K562 (cell line): ENCODE results near the gene SPINT2. TPM values are rescaled to one million over a fixed set of nuclear protein-coding genes. Genes with fewer than 3 reads are reported as not detected.

Experiments
- ATAC-seq: fragments of 200-7000 bp; cut with Tn5 transposase; 3 replicates; pipeline ENCODE4 v1.9.1; 2020; ENCODE audit warnings: moderate library complexity
- BruUV-seq: library from RNA; stranded (reverse); fragments of 400-500 nt; replicated peaks from 2 replicates; lab custom pipeline; 2021; lab: Mats Ljungman, UMichigan
- CTCF ChIA-PET: fragments of 300-600 bp; formaldehyde crosslinking; extraction: SDS; loops from one replicate; lab custom pipeline; 2021; ENCODE audit warnings: low intra/inter-chr PET ratio; lab: Yijun Ruan, JAX
- POLR2A ChIA-PET: fragments of 300-600, 350-650 bp; sonication (Branson Sonifier 250); formaldehyde crosslinking; extraction: SDS; loops from one replicate; lab custom pipeline; 2021; ENCODE audit warnings: antibody characterized with exemption, inconsistent platforms; lab: Yijun Ruan, JAX
- DNase-seq, 4 experiments: peaks; one replicate each; pipeline versions ENCODE4 v3.0.0 to v3.0.0-alpha.2; 2011 to 2018; ENCODE audit warnings: low spot score in 3 of 4, mixed read lengths in 3 of 4; ENCODE audit errors: extremely low read depth in 1 of 4
- FAIRE-seq: peaks from 2 replicates; lab custom pipeline; 2011; peaks lifted over from hg19 to GRCh38; lab: Jason Lieb, UNC
- H2AFZ ChIP-seq: 2 replicates; pipeline ENCODE4 v1.6.0; 2011; ENCODE audit warnings: low read depth, low read length, control low read depth, inconsistent platforms
- H3K27ac ChIP-seq: fragments of 200-600 bp; 3 replicates; pipeline ENCODE4 v1.8.0; 2011; ENCODE audit warnings: low read depth, mild to moderate bottlenecking, control low read depth, inconsistent platforms, low read length, moderate library complexity, mixed read lengths; ENCODE audit errors: extremely low read depth
- H3K27me3 ChIP-seq, 2 experiments: fragments of 300-600 bp in 1 of 2; 2 replicates in 1 of 2; 3 replicates in 1 of 2; pipeline versions ENCODE4 v1.6.0 to v1.8.0; 2011; ENCODE audit warnings: inconsistent platforms in 2 of 2, low read length in 2 of 2, mild to moderate bottlenecking in 1 of 2, mixed read lengths in 1 of 2, moderate library complexity in 1 of 2; ENCODE audit not compliant: control insufficient read depth in 2 of 2, insufficient read depth in 2 of 2
- H3K36me3 ChIP-seq: fragments of 300-600 bp; 3 replicates; pipeline ENCODE4 v1.8.0; 2011; ENCODE audit warnings: mild to moderate bottlenecking, low read length, inconsistent platforms; ENCODE audit not compliant: control insufficient read depth, insufficient read depth
- H3K4me1 ChIP-seq, 2 experiments: fragments of 200-600 bp in 1 of 2; replicated peaks in 1 of 2; 2 replicates in 1 of 2; 3 replicates in 1 of 2; pipeline versions ENCODE4 v1.5.1 to v1.8.0; 2011; ENCODE audit warnings: inconsistent platforms in 2 of 2, low read length in 2 of 2, mild to moderate bottlenecking in 1 of 2, mixed read lengths in 1 of 2, moderate library complexity in 1 of 2; ENCODE audit not compliant: control insufficient read depth in 2 of 2, insufficient read depth in 2 of 2
- H3K4me2 ChIP-seq: 2 replicates; pipeline ENCODE4 v1.6.1; 2011; ENCODE audit warnings: low read length, control low read depth, inconsistent platforms, mixed read lengths; ENCODE audit not compliant: insufficient read depth
- H3K4me3 ChIP-seq: fragments of 200-600 bp; sonication (generic), shearing (Covaris generic); 2 replicates; pipeline ENCODE4 v1.5.1; 2016; ENCODE audit warnings: control low read depth, inconsistent platforms
- H3K79me2 ChIP-seq: fragments of 200-600 bp; 3 replicates; pipeline ENCODE4 v1.8.0; 2011; ENCODE audit warnings: low read length, inconsistent platforms; ENCODE audit not compliant: control insufficient read depth, insufficient read depth
- H3K9ac ChIP-seq, 2 experiments: 2 replicates each; pipeline versions ENCODE4 v1.6.0 to v1.6.1; 2011; ENCODE audit warnings: low read depth in 2 of 2, low read length in 2 of 2, control low read depth in 1 of 2, inconsistent platforms in 1 of 2, mild to moderate bottlenecking in 1 of 2, mixed read lengths in 1 of 2; ENCODE audit not compliant: insufficient read depth in 1 of 2
- H3K9me1 ChIP-seq: one replicate; pipeline ENCODE4 v1.6.0; 2011; ENCODE audit warnings: inconsistent platforms, mild to moderate bottlenecking, low read length, moderate library complexity; ENCODE audit not compliant: control insufficient read depth, insufficient read depth
- H3K9me3 ChIP-seq: replicated peaks from 2 replicates; pipeline ENCODE4 v1.5.1; 2011; ENCODE audit warnings: low read depth, low read length, inconsistent platforms; ENCODE audit not compliant: control insufficient read depth, insufficient read depth
- H4K20me1 ChIP-seq: replicated peaks from 2 replicates; pipeline ENCODE4 v1.6.1; 2011; ENCODE audit warnings: low read length, inconsistent platforms, mixed read lengths; ENCODE audit not compliant: control insufficient read depth, insufficient read depth
- MAX ChIP-seq: sonication (generic); formaldehyde crosslinking; IDR thresholded peaks from 2 replicates; pipeline ENCODE4 v1.9.0; 2022; ENCODE audit warnings: mild to moderate bottlenecking, missing genetic modification reagents
- NR3C1 ChIP-seq: sonication (generic); formaldehyde crosslinking; IDR thresholded peaks from 2 replicates; pipeline ENCODE4 v1.8.1; 2022; ENCODE audit warnings: missing genetic modification reagents
- SMARCA5 ChIP-seq: fragments of 450-650 bp; IDR thresholded peaks from 2 replicates; pipeline ENCODE4 v1.6.1; 2016
- WGBS: fragments of 100-300 bp; shearing (Covaris generic); methylation state at CpG from one replicate; pipeline ENCODE4 v1.1.6; 2016; ENCODE audit warnings: low coverage, mixed read lengths; ENCODE audit not compliant: insufficient coverage; ENCODE audit errors: missing lambda C conversion rate; 5-methylcytosine and 5-hydroxymethylcytosine counted together
- in situ Hi-C: fragments of 300-500 bp; cut with MboI; formaldehyde crosslinking; loops from 4 replicates; pipeline ENCODE4 v1.15.0; 2018; ENCODE audit warnings: inconsistent platforms, mixed read lengths
- intact Hi-C: fragments of 100-400 bp; cut with micrococcal nuclease; formaldehyde crosslinking; loops from 2 replicates; pipeline ENCODE4 v1.14.2; 2022
- polyA plus RNA-seq, 8 experiments: library from polyadenylated mRNA; depleted of rRNA in 4 of 8; stranded (reverse) in 5 of 8; unstranded in 3 of 8; fragments of >200 nt; fragmentation: Nextera tagmentation in 2 of 8; fragmentation: Illumina TruSeq in 1 of 8; extraction: Ambion mirVana in 2 of 8; extraction: Trizol in 1 of 8; gene quantifications; 2 replicates each; pipeline versions ENCODE4 v1.2.1 to v1.2.3, GENCODE V29; 2011 to 2014; ENCODE audit warnings: inconsistent platforms in 1 of 8, missing spikeins in 1 of 8
- total RNA-seq, 7 experiments: library from RNA; depleted of rRNA in 6 of 7; stranded (reverse); fragments of >200 nt in 6 of 7; fragmentation: Illumina TruSeq in 2 of 7; extraction: Trizol in 2 of 7; gene quantifications; 2 replicates each; pipeline versions ENCODE4 v1.2.1 to v1.2.3, GENCODE V29; 2011 to 2021; ENCODE audit warnings: low replicate concordance in 1 of 7

The SPINT2 gene
- total and polyA plus RNA-seq, 9 of the 15 experiments (the other 6 are each of a cell fraction or from before 2014, with no cell fraction given): 0.65 to 4.5 (median 3.4) TPM

GRCh38 chr19:38253788-38254187 lies 10.6 kb upstream of the SPINT2 start:
- Histone ChIP-seq H3K9me3 (no peaks in the 10 kb centered on the region), H3K4me1 (peaks cover 10 to 54% of the 10 kb centered on the region in 2 experiments; a peak in 4 of 5 replicates), H3K9me1 (no peaks in the 10 kb centered on the region), H3K36me3 (peaks cover 31% of the 10 kb centered on the region; the same call in 2 of the 3 replicates), H3K9ac (peak overlapping the region in 1 of 2 experiments; percentile 70; a peak in 2 of 4 replicates), H3K79me2 (peaks cover 39% of the 10 kb centered on the region), H3K27me3 (no peaks in the 10 kb centered on the region), H4K20me1 (no peaks in the 10 kb centered on the region), H2AFZ (no peak overlapping the region), H3K4me3 (no peak overlapping the region), H3K4me2 (no peak overlapping the region)
- FAIRE-seq (no peak), ATAC-seq (no peak), DNase-seq (peak in 1 of 4 experiments; percentile 2)
- WGBS: 89% methylated on average over 5 of the region's 5 CpGs
- in situ Hi-C loops: no loop called here
- intact Hi-C loops: loop anchor here (2.0 kb wide), 1 partner anchor 17 kb away; no protein-coding TSS in a partner anchor
- ChIA-PET CTCF (no interaction called here), POLR2A (interaction anchor here (1.5 kb wide), 1 partner anchor 12 kb away, joined by 4 read pairs; no protein-coding TSS in a partner anchor)
- BruUV-seq: no TSS peak
- TF ChIP-seq MAX (peak; percentile 31; the same call in 1 of the 2 replicates), SMARCA5 (no peak), NR3C1 (CRISPR knock-in tag) (0 out of 2 replicates have a peak, but pooled peaks have one; percentile 43)
- TF ChIP-seq, all 486 proteins: peak for 2
- no peak overlapping the region for H3K27ac ChIP-seq

DNA sequence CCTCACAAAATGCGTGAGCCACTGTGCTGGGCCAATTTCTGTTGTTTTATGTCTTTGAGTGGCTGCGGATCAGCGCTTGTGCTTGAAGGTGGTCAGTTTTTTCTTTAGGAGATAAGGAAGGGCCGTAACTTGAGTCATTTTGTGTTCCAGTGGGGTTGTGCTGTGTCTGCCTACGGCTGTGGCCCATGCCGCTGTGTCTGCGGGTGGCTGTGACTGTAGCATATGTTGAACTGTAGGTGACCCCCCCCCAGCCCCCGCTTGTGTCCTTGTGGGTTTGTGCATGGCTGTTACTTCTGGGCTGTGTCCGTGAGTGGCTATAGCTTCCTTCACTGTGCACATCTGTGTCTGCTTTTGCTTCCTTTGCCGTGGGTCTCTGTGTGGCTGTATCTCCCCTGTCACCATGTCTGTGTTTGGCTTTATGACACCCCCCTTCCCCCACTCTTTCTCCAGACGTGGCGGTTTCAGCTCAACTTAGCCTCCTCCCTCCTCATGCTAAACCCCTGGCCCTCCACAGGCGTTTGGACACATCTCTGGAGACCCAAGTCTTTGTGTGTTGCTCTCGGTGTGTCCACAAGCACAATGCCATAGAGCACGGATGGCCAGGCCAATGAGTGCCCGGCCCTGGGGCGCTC lies 8.9 kb upstream of the SPINT2 start:
- Histone ChIP-seq H3K36me3 (peaks cover 29% of the 10 kb centered on the region; the same call in 2 of the 3 replicates), H3K4me1 (peaks cover 10 to 54% of the 10 kb centered on the region in 2 experiments; a peak in 4 of 5 replicates), H3K9me3 (no peaks in the 10 kb centered on the region), H3K27me3 (no peaks in the 10 kb centered on the region), H3K9me1 (no peaks in the 10 kb centered on the region), H3K9ac (peak overlapping the region; percentile 74 to 96), H3K27ac (peak overlapping the region; percentile 82), H3K4me2 (peak overlapping the region; percentile 93), H2AFZ (peak overlapping the region; percentile 73), H3K4me3 (peak overlapping the region; percentile 57), H3K79me2 (peaks cover 39% of the 10 kb centered on the region), H4K20me1 (no peaks in the 10 kb centered on the region)
- ChIA-PET CTCF (no interaction called here), POLR2A (interaction anchor here (0.5 to 1.5 kb wide), 5 partner anchors 11 to 166 kb away, joined by 3 to 4 read pairs (median 3); partner anchors contain the start of gene PSMD8)
- intact Hi-C loops (loop anchor here (1.0 to 2.0 kb wide), 2 partner anchors 15 to 58 kb away; no protein-coding TSS in a partner anchor), in situ Hi-C loops (no loop called here)
- ATAC-seq (peak; percentile 63), DNase-seq (peak; percentile 61 to 86 (median 70)), FAIRE-seq (peak; percentile 90)
- 3% methylated on average over 15 of the region's 17 CpGs for WGBS
- BruUV-seq: TSS peak; percentile 77
